OCI-LY3 (cell line): ENCODE results near the gene DGKG.

Source experiments
- EZH2phosphoT487 ChIP-seq: fragments of 200-600 bp; shearing (Covaris generic); IDR thresholded peaks from 2 replicates; pipeline ENCODE4 v1.6.1; 2018; ENCODE audit warnings: antibody characterized with exemption, mixed run types, low read depth
- TF ChIP-seq, protein P1 (sequence below): fragments of 200-600, 300-600 bp; sonication (generic); IDR thresholded peaks from 2 replicates; pipeline ENCODE4 v1.5.1; 2014; ENCODE audit warnings: antibody characterized with exemption, low read length, low read depth

DNA sequence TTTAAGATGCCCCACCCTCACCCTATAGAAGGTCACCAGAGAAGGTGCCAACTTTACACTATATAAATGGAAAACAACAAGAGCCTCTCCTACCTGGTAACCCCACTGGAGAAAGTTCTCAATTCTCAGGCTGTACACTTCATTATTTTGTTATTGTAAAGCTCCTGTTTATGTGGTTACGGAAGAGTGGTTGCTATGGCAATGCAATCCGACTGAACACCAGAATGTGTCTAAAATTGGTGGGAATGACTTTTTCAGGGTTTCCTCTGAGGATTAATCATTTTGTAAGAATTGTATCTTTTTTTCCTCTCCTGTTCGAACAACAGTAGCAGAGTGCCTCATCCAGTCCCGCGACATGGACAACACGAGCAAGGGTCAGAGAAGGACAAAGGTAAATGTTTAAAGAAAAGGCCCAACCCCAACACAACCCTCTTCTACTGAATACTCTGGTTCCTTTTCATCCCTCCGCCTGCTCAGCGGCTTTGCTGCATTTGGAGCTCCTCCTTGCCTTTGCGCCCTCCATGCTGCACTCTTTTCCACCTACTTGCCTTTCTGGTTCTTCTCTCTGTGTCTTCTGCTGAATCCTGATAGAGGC, 45.3 kb downstream of the DGKG start:
- TF ChIP-seq, protein P1, sequence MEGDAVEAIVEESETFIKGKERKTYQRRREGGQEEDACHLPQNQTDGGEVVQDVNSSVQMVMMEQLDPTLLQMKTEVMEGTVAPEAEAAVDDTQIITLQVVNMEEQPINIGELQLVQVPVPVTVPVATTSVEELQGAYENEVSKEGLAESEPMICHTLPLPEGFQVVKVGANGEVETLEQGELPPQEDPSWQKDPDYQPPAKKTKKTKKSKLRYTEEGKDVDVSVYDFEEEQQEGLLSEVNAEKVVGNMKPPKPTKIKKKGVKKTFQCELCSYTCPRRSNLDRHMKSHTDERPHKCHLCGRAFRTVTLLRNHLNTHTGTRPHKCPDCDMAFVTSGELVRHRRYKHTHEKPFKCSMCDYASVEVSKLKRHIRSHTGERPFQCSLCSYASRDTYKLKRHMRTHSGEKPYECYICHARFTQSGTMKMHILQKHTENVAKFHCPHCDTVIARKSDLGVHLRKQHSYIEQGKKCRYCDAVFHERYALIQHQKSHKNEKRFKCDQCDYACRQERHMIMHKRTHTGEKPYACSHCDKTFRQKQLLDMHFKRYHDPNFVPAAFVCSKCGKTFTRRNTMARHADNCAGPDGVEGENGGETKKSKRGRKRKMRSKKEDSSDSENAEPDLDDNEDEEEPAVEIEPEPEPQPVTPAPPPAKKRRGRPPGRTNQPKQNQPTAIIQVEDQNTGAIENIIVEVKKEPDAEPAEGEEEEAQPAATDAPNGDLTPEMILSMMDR = no peak
- no peak for TF ChIP-seq EZH2phosphoT487
